HEK293 (cell line): ENCODE data around the gene IL25.
"Not testable (repeated sequence)": the region's sequence is repeated elsewhere in the genome, so short reads cannot be mapped to it uniquely, and the experiment has no call there.

Source experiments
- CTCF ChIA-PET: fragments of 350-600 bp; formaldehyde crosslinking; extraction: SDS; loops from one replicate; lab custom pipeline; 2021; ENCODE audit warnings: antibody characterized with exemption; lab: Yijun Ruan, JAX
- POLR2A ChIA-PET: fragments of 300-600 bp; formaldehyde crosslinking; extraction: SDS; loops from one replicate; lab custom pipeline; 2020; ENCODE audit warnings: antibody characterized with exemption, inconsistent platforms; lab: Yijun Ruan, JAX
- H3K27ac ChIP-seq: fragments of 200-500 bp; sonication (Bioruptor generic); 2 replicates; pipeline ENCODE4 v1.5.1; 2014; ENCODE audit warnings: low read depth, low read length, control low read depth, inconsistent platforms; ENCODE audit errors: extremely low read depth
- H3K36me3 ChIP-seq, 2 experiments: fragments of 200-500 bp in 1 of 2; sonication (Bioruptor generic) in 1 of 2; 1 replicate in 1 of 2; 2 replicates in 1 of 2; pipeline ENCODE4 v1.5.1; 2014 to 2017; ENCODE audit warnings: inconsistent platforms in 2 of 2, low read length in 2 of 2; ENCODE audit not compliant: control insufficient read depth in 2 of 2, insufficient read depth in 1 of 2
- H3K4me1 ChIP-seq: fragments of 200-500 bp; sonication (Bioruptor generic); 2 replicates; pipeline ENCODE4 v1.5.1; 2014; ENCODE audit warnings: mild to moderate bottlenecking, low read length, inconsistent platforms; ENCODE audit not compliant: control insufficient read depth, insufficient read depth
- H3K4me3 ChIP-seq: 2 replicates; pipeline ENCODE4 v1.5.1; 2011; ENCODE audit warnings: low read depth, mild to moderate bottlenecking, control low read depth, low read length, moderate library complexity
- H3K9me3 ChIP-seq: fragments of 200-500 bp; sonication (Bioruptor generic); 2 replicates; pipeline ENCODE4 v1.5.1; 2014; ENCODE audit warnings: low read depth, low read length, inconsistent platforms; ENCODE audit not compliant: control insufficient read depth, insufficient read depth
- EGR2 ChIP-seq: fragments of 450-650 bp; formaldehyde crosslinking; IDR thresholded peaks from 2 replicates; pipeline ENCODE4 v1.5.1; 2016; ENCODE audit warnings: low read depth, missing biosample characterization, missing genetic modification characterization
- KLF10 ChIP-seq: fragments of 450-650 bp; IDR thresholded peaks from 2 replicates; pipeline ENCODE4 v1.5.1; 2018; ENCODE audit warnings: missing biosample characterization, mild to moderate bottlenecking, missing genetic modification characterization
- OVOL3 ChIP-seq: fragments of 450-650 bp; formaldehyde crosslinking; IDR thresholded peaks from 2 replicates; pipeline ENCODE4 v1.5.1; 2016; ENCODE audit warnings: missing biosample characterization, missing genetic modification characterization
- PBX3 ChIP-seq: sonication (generic); formaldehyde crosslinking; IDR thresholded peaks from 2 replicates; pipeline ENCODE4 v1.8.1; 2022; ENCODE audit warnings: mild to moderate bottlenecking, moderate library complexity, missing genetic modification reagents
- PRDM4 ChIP-seq: fragments of 450-650 bp; formaldehyde crosslinking; IDR thresholded peaks from 2 replicates; pipeline ENCODE4 v1.5.1; 2017; ENCODE audit warnings: missing biosample characterization, missing genetic modification characterization
- ZBTB21 ChIP-seq: fragments of 450-650 bp; formaldehyde crosslinking; IDR thresholded peaks from 2 replicates; pipeline ENCODE4 v1.5.1; 2017; ENCODE audit warnings: missing biosample characterization, missing genetic modification characterization
- ZBTB6 ChIP-seq: fragments of 450-650 bp; formaldehyde crosslinking; IDR thresholded peaks from 2 replicates; pipeline ENCODE4 v1.5.1; 2017; ENCODE audit warnings: missing biosample characterization, missing genetic modification characterization
- ZNF132 ChIP-seq: fragments of 450-650 bp; formaldehyde crosslinking; IDR thresholded peaks from 2 replicates; pipeline ENCODE4 v1.5.1; 2017; ENCODE audit warnings: missing biosample characterization, missing genetic modification characterization, borderline replicate concordance
- ZNF146 ChIP-seq: fragments of 450-650 bp; formaldehyde crosslinking; IDR thresholded peaks from 2 replicates; pipeline ENCODE4 v1.5.1; 2016; ENCODE audit warnings: missing biosample characterization, missing genetic modification characterization
- ZNF157 ChIP-seq: fragments of 450-650 bp; formaldehyde crosslinking; IDR thresholded peaks from 2 replicates; pipeline ENCODE4 v1.5.1; 2016; ENCODE audit warnings: missing biosample characterization, missing genetic modification characterization
- ZNF19 ChIP-seq: fragments of 450-650 bp; formaldehyde crosslinking; IDR thresholded peaks from 2 replicates; pipeline ENCODE4; 2016; ENCODE audit warnings: missing biosample characterization, missing genetic modification characterization, low read depth
- ZNF221 ChIP-seq: fragments of 450-650 bp; formaldehyde crosslinking; IDR thresholded peaks from 2 replicates; pipeline ENCODE4 v1.5.1; 2017; ENCODE audit warnings: missing biosample characterization, missing genetic modification characterization, borderline replicate concordance
- ZNF26 ChIP-seq: fragments of 450-650 bp; formaldehyde crosslinking; IDR thresholded peaks from 2 replicates; pipeline ENCODE4 v1.5.1; 2016; ENCODE audit warnings: missing biosample characterization, missing genetic modification characterization
- ZNF280D ChIP-seq: fragments of 450-650 bp; formaldehyde crosslinking; IDR thresholded peaks from 2 replicates; pipeline ENCODE4 v1.5.1; 2016; ENCODE audit warnings: missing biosample characterization, missing genetic modification characterization
- ZNF335 ChIP-seq: fragments of 450-650 bp; formaldehyde crosslinking; conservative IDR thresholded peaks from 2 replicates; pipeline ENCODE4 v1.5.1; 2016; ENCODE audit warnings: missing biosample characterization, missing genetic modification characterization
- ZNF37A ChIP-seq: fragments of 450-650 bp; IDR thresholded peaks from 2 replicates; pipeline ENCODE4 v1.5.1; 2018; ENCODE audit warnings: missing biosample characterization, missing genetic modification characterization
- ZNF416 ChIP-seq: fragments of 450-650 bp; formaldehyde crosslinking; IDR thresholded peaks from 2 replicates; pipeline ENCODE4 v1.5.1; 2016; ENCODE audit warnings: missing biosample characterization, missing genetic modification characterization
- ZNF433 ChIP-seq: fragments of 450-650 bp; formaldehyde crosslinking; IDR thresholded peaks from 2 replicates; pipeline ENCODE4 v1.5.1; 2016; ENCODE audit warnings: missing biosample characterization, missing genetic modification characterization, low read depth
- ZNF521 ChIP-seq: fragments of 450-650 bp; formaldehyde crosslinking; IDR thresholded peaks from 2 replicates; pipeline ENCODE4 v1.5.1; 2017; ENCODE audit warnings: missing biosample characterization, mild to moderate bottlenecking, missing genetic modification characterization
- ZNF530 ChIP-seq: fragments of 450-650 bp; formaldehyde crosslinking; IDR thresholded peaks from 2 replicates; pipeline ENCODE4 v1.5.1; 2016; ENCODE audit warnings: low read depth, missing biosample characterization, missing genetic modification characterization
- ZNF600 ChIP-seq: fragments of 450-650 bp; formaldehyde crosslinking; IDR thresholded peaks from 2 replicates; pipeline ENCODE4 v1.5.1; 2016; ENCODE audit warnings: missing biosample characterization, missing genetic modification characterization
- ZNF768 ChIP-seq: fragments of 450-650 bp; formaldehyde crosslinking; IDR thresholded peaks from 2 replicates; pipeline ENCODE4 v1.5.1; 2018; ENCODE audit warnings: missing biosample characterization, mild to moderate bottlenecking, missing genetic modification characterization

Gene IL25

GRCh38 chr14:23399591-23399990 lies 27.0 kb downstream of the IL25 start (continued):
- no peak for TF ChIP-seq PRDM4 (tag by site-specific recombination)
- no peak for TF ChIP-seq ZNF26
- no peak for TF ChIP-seq ZNF600 (tag by site-specific recombination)

GRCh38 chr14:23400496-23401149 lies 28.0 kb downstream of the IL25 start:
- CTCF ChIA-PET: interaction anchor here (0.6 kb wide), 1 partner anchor 105 kb away, joined by 4 read pairs; no protein-coding TSS in a partner anchor
- H3K9me3 ChIP-seq, POLR2A ChIA-PET, H3K36me3 ChIP-seq, H3K27ac ChIP-seq, H3K4me3 ChIP-seq, H3K4me1 ChIP-seq: not testable (repeated sequence)
- TF ChIP-seq ZNF157: 0 out of 2 replicates have a peak, but pooled peaks have one; percentile 20

GRCh38 chr14:23401291-23401690 lies 28.7 kb downstream of the IL25 start:
- H3K4me1 ChIP-seq: no peaks in the 10 kb centered on the region
- ChIA-PET CTCF (no interaction called here), POLR2A (no interaction called here)
- H3K27ac ChIP-seq: no peak overlapping the region
- H3K9me3 ChIP-seq: no peaks in the 10 kb centered on the region
- H3K36me3 ChIP-seq: no peaks in the 10 kb centered on the region
- no peak overlapping the region for H3K4me3 ChIP-seq
- TF ChIP-seq ZNF146 (tag by site-specific recombination): no peak
- no peak for TF ChIP-seq ZNF433 (tag by site-specific recombination)
- TF ChIP-seq ZNF416 (tag by site-specific recombination): no peak
- no peak for TF ChIP-seq ZNF768 (tag by site-specific recombination)
- no peak for TF ChIP-seq ZNF280D (tag by site-specific recombination)
- TF ChIP-seq PBX3 (CRISPR knock-in tag): no peak
- TF ChIP-seq ZNF335 (tag by site-specific recombination): no peak
- no peak for TF ChIP-seq ZNF521
- no peak for TF ChIP-seq ZNF19 (tag by site-specific recombination)
- no peak for TF ChIP-seq ZBTB6 (tag by site-specific recombination)
- no peak for TF ChIP-seq ZNF221 (tag by site-specific recombination)
- TF ChIP-seq ZBTB21 (tag by site-specific recombination): no peak
- TF ChIP-seq ZNF530 (tag by site-specific recombination): no peak
- no peak for TF ChIP-seq ZNF132
- no peak for TF ChIP-seq EGR2 (tag by site-specific recombination)
- TF ChIP-seq OVOL3 (tag by site-specific recombination): no peak
- TF ChIP-seq ZNF37A (tag by site-specific recombination): no peak
- no peak for TF ChIP-seq KLF10 (tag by site-specific recombination)
